HS-5 (cell line): Measurements from ENCODE around the gene SETBP1.

Experiments used
- DNase-seq: peaks from one replicate; pipeline ENCODE4 v3.0.0-alpha.2; 2012; ENCODE audit warnings: low read depth

SETBP1 gene

GRCh38 chr18:44680273-44681075 lies at the start of gene SETBP1:
SETBP1 (plus strand) TSS chr18:44680888; CDS start chr18:44701347, 20,459 bp downstream.
- DNase-seq: no peak

GRCh38 chr18:44632469-44633145 lies 48.1 kb upstream of the SETBP1 start:
- DNase-seq: no peak

- DNase-seq: no peak
These were observed 45.1 kb upstream of the SETBP1 start for GRCh38 chr18:44635546-44635945.

- no peak for DNase-seq
These were observed 44.4 kb upstream of the SETBP1 start for GRCh38 chr18:44636241-44636640.

- no peak for DNase-seq
These were observed 43.3 kb upstream of the SETBP1 start for GRCh38 chr18:44637210-44638033.

GRCh38 chr18:44638034-44638540 lies 42.6 kb upstream of the SETBP1 start:
- DNase-seq: no peak

GRCh38 chr18:44638811-44639210 lies 41.9 kb upstream of the SETBP1 start:
- DNase-seq: no peak

GRCh38 chr18:44643004-44643403 lies 37.7 kb upstream of the SETBP1 start:
- DNase-seq: no peak

GRCh38 chr18:44651478-44651877 lies 29.2 kb upstream of the SETBP1 start:
- peak; percentile 55 for DNase-seq

GRCh38 chr18:44651918-44652572 lies 28.6 kb upstream of the SETBP1 start:
- DNase-seq: no peak

GRCh38 chr18:44652722-44653121 lies 28.0 kb upstream of the SETBP1 start:
- DNase-seq: no peak

GRCh38 chr18:44654573-44654972 lies 26.1 kb upstream of the SETBP1 start:
- peak; percentile 57 for DNase-seq

- DNase-seq: no peak
These were observed 25.3 kb upstream of the SETBP1 start for GRCh38 chr18:44655435-44655834.

GRCh38 chr18:44659771-44660170 lies 20.9 kb upstream of the SETBP1 start:
- DNase-seq: no peak

GRCh38 chr18:44668270-44668975 lies 12.3 kb upstream of the SETBP1 start:
- no peak for DNase-seq

GRCh38 chr18:44671914-44672313 lies 8.8 kb upstream of the SETBP1 start:
- no peak for DNase-seq

GRCh38 chr18:44672506-44672905 lies 8.2 kb upstream of the SETBP1 start:
- no peak for DNase-seq

GRCh38 chr18:44673256-44673880 lies 7.3 kb upstream of the SETBP1 start:
- no peak for DNase-seq

- no peak for DNase-seq
These were observed 2.8 kb upstream of the SETBP1 start for GRCh38 chr18:44677933-44678332.

GRCh38 chr18:44678725-44679055 lies 2.0 kb upstream of the SETBP1 start:
- DNase-seq: no peak
